ENCODE results near the gene FAM13B. TPM values are rescaled to one million over a fixed set of nuclear protein-coding genes. Genes with fewer than 3 reads are reported as not detected.
A peak's percentile ranks its signal among the peaks of the same experiment; 100 is the strongest.

FAM13B gene
- total and polyA plus RNA-seq, 9 of the 15 experiments (the other 6 are each of a cell fraction or from before 2014, with no cell fraction given), result 2.3 to 21.6 (median 14.1) TPM

DNA sequence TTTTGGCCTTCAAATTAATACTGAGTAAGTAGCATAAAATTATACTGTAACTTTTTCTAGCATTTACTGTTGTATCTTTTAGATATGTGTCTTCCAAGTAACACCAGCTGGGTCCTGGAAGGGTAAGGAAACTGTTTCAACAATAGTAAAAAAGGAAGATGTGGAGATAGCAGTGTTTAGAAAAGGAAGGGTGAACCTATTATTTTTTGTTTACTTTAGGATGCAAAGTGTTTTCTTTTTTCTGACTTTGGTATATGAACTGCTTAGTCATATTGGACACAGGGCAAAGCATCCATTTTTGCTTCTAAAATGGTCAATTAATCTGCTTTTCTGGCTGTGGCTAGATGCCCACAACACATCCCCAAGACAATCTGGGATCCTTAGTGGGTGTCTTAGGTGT is 138.3 kb downstream of the FAM13B start (continued):
- TF ChIP-seq, protein P1, sequence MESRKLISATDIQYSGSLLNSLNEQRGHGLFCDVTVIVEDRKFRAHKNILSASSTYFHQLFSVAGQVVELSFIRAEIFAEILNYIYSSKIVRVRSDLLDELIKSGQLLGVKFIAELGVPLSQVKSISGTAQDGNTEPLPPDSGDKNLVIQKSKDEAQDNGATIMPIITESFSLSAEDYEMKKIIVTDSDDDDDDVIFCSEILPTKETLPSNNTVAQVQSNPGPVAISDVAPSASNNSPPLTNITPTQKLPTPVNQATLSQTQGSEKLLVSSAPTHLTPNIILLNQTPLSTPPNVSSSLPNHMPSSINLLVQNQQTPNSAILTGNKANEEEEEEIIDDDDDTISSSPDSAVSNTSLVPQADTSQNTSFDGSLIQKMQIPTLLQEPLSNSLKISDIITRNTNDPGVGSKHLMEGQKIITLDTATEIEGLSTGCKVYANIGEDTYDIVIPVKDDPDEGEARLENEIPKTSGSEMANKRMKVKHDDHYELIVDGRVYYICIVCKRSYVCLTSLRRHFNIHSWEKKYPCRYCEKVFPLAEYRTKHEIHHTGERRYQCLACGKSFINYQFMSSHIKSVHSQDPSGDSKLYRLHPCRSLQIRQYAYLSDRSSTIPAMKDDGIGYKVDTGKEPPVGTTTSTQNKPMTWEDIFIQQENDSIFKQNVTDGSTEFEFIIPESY (CRISPR knock-in tag; IDR thresholded peaks at IDR 0.05), result no peak
- TF ChIP-seq ZSCAN29 (IDR thresholded peaks at IDR 0.05), result no peak

DNA sequence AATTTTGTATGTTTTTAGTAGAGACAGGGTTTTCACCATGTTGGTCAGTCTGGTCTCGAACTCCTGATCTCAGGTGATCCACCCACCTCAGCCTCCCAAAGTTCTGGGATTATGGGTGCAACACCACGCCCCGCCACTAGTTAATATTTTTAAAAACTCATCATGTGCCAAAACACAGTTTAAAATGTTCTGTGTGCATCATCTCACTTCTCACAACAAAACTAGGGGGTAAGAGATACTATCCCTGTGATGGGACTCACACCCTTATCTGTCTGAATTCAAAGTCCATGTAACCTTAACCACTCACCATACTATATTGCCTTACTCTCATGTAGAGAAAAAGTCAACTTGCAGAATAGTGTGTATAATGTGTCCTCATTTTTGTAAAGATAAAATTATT is 141.0 kb downstream of the FAM13B start:
- intact Hi-C loops (cut with micrococcal nuclease), result no loop called here
- no peaks in the 10 kb centered on the region for H4K20me1 ChIP-seq (replicated peaks; ENCODE audit: control insufficient read depth, insufficient read depth, low read length)
- H3K4me2 ChIP-seq (ENCODE audit: insufficient read depth, low read length), result no peak overlapping the region
- peaks cover 4 to 14% of the 10 kb centered on the region in 2 experiments; a peak in 3 of 5 replicates for H3K4me1 ChIP-seq (replicated peaks in 1 of 2; ENCODE audit: control insufficient read depth in 2 of 2, insufficient read depth in 2 of 2, low read length in 2 of 2)
- ATAC-seq (no peak), FAIRE-seq (no peak), DNase-seq (ENCODE audit: extremely low read depth in 1 of 4, low spot score in 3 of 4) (peak in 3 of 4 experiments; percentile 11 to 22 (median 13))
- no peak overlapping the region for H2AFZ ChIP-seq (ENCODE audit: low read depth, low read length)
- TF ChIP-seq, protein P2, sequence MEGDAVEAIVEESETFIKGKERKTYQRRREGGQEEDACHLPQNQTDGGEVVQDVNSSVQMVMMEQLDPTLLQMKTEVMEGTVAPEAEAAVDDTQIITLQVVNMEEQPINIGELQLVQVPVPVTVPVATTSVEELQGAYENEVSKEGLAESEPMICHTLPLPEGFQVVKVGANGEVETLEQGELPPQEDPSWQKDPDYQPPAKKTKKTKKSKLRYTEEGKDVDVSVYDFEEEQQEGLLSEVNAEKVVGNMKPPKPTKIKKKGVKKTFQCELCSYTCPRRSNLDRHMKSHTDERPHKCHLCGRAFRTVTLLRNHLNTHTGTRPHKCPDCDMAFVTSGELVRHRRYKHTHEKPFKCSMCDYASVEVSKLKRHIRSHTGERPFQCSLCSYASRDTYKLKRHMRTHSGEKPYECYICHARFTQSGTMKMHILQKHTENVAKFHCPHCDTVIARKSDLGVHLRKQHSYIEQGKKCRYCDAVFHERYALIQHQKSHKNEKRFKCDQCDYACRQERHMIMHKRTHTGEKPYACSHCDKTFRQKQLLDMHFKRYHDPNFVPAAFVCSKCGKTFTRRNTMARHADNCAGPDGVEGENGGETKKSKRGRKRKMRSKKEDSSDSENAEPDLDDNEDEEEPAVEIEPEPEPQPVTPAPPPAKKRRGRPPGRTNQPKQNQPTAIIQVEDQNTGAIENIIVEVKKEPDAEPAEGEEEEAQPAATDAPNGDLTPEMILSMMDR (IDR thresholded peaks at IDR 0.05 in 2 of 3, conservative IDR thresholded peaks at IDR 0.05 in 1 of 3; ENCODE audit: insufficient read depth in 2 of 3, low read depth in 1 of 3, low read length in 3 of 3), result peak in 2 of 3 experiments; percentile 17 to 34; a peak in 1 of 6 replicates
- TF ChIP-seq ZNF57 (CRISPR knock-in tag; IDR thresholded peaks at IDR 0.05), result no peak
- no peak overlapping the region for H3K27ac ChIP-seq (ENCODE audit: extremely low read depth, low read depth, low read length)
- BruUV-seq (replicated peaks), result no TSS peak
- H3K9me3 ChIP-seq (replicated peaks; ENCODE audit: control insufficient read depth, insufficient read depth, low read depth, low read length), result no peaks in the 10 kb centered on the region
- ChIA-PET POLR2A (no interaction called here), CTCF (ENCODE audit: low intra/inter-chr PET ratio) (no interaction called here)
- no peaks in the 10 kb centered on the region for H3K36me3 ChIP-seq (ENCODE audit: control insufficient read depth, insufficient read depth, low read length)
- H3K4me3 ChIP-seq, result no peak overlapping the region
- no peak overlapping the region for H3K9ac ChIP-seq (ENCODE audit: insufficient read depth in 1 of 2, low read depth in 2 of 2, low read length in 2 of 2)
- WGBS (ENCODE audit: insufficient coverage, low coverage, missing lambda C conversion rate), result 75% methylated on average over 3 of the region's 3 CpGs
- no peaks in the 10 kb centered on the region for H3K9me1 ChIP-seq (ENCODE audit: control insufficient read depth, insufficient read depth, low read length)
- no peaks in the 10 kb centered on the region for H3K27me3 ChIP-seq (ENCODE audit: control insufficient read depth in 2 of 2, insufficient read depth in 2 of 2, low read length in 2 of 2)
- in situ Hi-C loops (cut with MboI), result no loop called here
- H3K79me2 ChIP-seq (ENCODE audit: control insufficient read depth, insufficient read depth, low read length), result 0 out of 3 replicates have a peak, but pooled peaks cover 2% of the 10 kb centered on the region
